C1 segment of cervical spinal cord (tissue), 14 donors: ENCODE results near the gene DGCR6.
"Not testable (repeated sequence)": the region's sequence is repeated elsewhere in the genome, so short reads cannot be mapped to it uniquely, and the experiment has no call there.

Experiments used
- DNase-seq, 14 donors: peaks; one replicate each; lab custom pipeline; 2025; lab: John Stamatoyannopoulos, UW

DGCR6 gene

GRCh38 chr22:18960166-18960820, 54.2 kb downstream of the DGCR6 start:
- not testable (repeated sequence) for DNase-seq

- not testable (repeated sequence) for DNase-seq
Observed at GRCh38 chr22:18961201-18961600, 55.1 kb downstream of the DGCR6 start.
